NCI-H2107 treated with DMSO at 0.1 percent for 48 hours (cell line): ENCODE results near the gene NOTUM.

ENCODE experiments used
- DNase-seq: peaks from one replicate; lab custom pipeline; 2025; ENCODE audit not compliant: unreplicated experiment; lab: John Stamatoyannopoulos, UW

NOTUM gene

DNA sequence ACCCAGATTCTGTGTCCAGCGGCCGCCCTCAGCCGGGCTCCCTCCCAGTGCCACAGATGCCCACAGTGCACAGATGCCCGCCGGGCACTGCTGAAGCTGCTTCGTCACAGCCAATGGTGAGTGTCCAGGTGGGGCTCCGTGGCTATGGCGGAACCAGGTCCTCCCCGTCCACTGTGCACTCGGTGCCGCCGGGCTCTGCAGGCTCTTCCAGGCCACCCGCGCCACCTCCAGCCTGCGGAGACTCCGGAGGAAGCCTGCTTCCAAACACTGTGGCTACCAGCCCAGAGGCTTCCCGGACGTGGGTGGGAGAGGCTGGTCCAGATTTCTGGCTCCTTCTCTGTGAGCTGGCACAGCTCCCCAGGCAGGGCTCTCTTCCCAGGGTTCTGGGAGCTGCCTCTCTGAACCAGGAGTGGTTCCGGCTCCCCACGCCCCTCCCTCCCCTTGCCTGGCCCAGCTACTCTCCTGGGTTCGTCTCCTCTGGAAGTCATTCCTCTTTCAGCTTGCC is 21.1 kb downstream of the NOTUM start:
- no peak for DNase-seq

- DNase-seq: no peak
Measured at GRCh38 chr17:81939218-81939617, 21.8 kb downstream of the NOTUM start.

DNA sequence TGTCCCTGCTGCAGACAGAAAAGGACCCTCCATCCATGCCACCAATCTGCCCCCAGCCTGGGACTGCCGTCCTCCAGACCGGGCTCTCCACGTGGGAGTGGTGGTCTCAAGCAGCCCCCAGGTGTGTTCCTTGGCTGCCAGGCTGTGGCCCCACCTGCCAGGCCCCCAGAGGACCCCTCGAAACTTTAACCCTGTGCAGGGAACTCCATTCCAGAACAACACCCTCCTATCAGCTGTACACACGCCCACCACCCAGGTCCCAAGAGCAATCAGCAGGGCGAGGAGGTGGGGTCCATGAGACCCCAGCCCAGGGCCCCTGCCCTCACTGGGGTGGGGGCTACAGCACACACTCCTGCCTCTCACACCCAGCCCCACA is 25.3 kb downstream of the NOTUM start:
- no peak for DNase-seq

DNA sequence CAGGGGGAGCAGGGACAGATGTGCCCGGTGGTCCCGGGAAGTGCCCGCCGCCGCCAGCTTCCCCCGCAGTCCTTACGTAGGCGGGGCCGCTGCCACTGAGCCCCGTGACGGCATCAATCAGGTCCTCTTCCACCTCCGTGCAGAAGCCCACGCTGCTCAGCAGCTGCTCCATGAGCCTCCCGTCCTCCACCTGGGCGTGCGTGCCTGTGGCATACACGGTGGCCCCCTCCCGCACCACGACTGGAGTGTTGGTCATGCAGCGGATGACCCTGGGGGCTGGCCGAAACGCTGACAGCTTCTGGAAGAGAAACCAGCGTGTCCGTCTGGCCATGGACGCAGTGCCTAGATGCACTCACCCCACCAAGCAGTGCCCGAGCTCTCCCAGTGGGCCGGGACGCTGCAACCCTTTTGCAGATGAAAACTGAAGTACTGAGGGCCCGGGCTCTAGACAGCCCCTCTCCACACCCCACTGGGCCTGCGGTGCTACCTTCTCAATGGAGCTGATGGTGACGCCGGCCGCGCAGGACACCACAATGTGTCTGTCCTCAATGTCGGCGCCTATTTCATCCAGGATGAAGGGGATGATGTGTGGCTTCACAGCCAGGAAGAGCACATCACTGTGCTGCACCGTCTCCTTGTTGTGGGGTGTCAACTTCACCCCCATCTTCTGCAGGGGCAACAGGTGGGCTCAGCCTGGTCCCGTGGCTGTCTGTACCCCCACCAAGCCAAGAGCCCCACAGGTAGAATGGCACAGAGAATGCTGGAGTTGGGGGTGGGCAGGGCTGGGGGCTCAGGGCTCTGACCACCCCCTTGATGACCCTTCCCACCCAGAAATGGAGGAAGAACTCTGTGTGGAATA is 25.9 kb downstream of the NOTUM start:
- no peak for DNase-seq

GRCh38 chr17:81934098-81934757 is 26.8 kb downstream of the NOTUM start:
- no peak for DNase-seq

DNA sequence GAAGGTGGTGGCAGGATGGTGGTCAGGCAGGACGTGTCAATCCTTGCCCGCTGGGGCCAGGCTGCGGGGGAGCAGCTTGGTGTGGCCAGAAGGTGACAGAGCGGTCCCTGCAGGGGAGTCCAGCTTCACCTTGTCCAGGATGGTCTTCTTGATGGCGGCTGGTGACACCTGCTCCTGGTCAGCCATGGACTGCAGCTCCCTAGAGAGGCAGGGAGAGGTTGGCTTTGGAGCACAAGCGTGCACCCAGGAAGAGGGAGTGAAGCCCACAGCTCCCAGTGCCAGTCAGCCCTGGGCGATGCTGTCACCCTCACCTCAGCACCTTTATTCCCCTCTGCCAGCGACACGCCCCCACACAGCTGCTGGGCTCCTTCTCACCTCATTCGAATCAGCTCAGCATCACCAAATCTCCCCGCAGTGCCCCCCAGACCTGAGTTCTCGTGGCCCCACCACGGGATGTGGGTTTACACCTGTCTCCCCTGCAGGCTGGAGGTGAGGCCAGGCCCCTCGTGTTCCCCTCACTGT is 27.7 kb downstream of the NOTUM start:
- no peak for DNase-seq

DNA sequence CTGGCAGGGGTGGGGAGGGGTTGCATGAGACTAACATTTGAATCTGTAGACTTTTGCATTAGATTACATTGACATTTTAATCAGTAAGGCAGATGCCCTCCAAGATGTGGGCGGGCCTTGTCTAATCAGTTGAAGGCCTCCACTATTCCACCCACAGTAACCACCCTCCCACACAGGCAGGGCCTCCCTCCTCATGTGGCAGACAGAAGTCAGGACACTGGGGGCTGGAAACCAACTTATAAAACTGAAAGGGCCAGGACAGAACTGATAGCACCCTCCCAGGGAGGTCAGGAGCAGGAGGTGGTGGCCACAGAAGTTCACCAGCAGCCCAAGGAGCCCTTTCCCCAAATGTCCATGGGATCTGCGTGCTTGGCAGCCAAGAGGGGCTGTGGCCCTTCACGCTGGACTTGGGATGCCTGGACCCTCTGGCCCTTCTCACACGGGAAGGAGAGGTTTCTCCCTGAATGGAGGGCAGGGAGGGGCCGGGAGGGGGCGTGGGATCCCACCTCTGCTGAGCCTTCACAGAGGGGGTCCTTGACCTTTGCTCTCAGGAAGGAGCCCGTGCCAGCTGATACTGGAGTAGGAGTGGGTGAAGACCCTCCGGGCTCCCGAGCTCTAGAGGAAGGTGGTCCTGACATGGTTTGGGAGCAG is 28.5 kb downstream of the NOTUM start:
- DNase-seq: no peak

GRCh38 chr17:81931557-81932332 is 29.2 kb downstream of the NOTUM start:
- DNase-seq: no peak

- DNase-seq: no peak
Measured at GRCh38 chr17:81931189-81931556, 29.8 kb downstream of the NOTUM start.

GRCh38 chr17:81930142-81931125 is 30.6 kb downstream of the NOTUM start:
- DNase-seq: no peak

DNA sequence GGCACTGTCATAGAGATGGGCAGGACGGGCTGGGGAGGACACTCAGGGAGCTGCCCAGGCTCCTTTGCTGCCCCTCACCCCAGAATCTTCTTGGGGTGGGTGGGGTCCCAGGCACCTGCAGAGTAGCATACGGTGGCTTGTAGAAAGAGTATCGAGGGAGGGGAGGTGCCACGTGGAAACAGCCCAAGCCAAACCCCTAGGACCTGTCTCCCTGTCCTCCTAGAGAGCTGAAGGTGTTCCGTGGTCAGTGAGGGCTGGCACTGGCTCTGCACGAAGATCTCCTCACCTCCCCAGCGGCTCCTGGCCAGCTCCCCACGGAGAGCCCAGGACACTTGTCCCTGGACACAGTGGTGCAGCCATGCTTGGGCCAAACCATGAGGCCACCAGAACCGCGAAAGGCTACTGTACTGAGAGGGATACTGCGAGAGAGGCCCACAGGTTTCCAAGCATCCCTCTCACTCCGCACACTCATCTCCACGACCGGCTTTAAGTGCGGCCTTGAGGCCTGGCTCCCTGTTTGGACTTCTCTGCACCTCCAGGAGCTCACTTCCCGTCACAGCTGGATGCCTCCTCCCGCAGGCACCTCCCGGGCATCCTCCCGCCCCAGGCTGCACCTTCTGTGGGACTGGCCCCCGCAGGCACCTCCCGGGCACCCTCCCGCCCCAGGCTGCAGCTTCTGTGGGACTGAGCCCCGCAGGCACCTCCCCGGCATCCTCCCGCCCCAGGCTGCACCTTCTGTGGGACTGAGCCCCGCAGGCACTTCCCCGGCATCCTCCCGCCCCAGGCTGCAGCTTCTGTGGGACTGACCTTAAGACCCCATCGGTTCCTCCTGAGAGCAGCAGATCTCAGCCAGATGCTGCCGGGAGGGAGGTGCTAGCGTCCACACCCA is 31.5 kb downstream of the NOTUM start:
- DNase-seq: no peak

DNA sequence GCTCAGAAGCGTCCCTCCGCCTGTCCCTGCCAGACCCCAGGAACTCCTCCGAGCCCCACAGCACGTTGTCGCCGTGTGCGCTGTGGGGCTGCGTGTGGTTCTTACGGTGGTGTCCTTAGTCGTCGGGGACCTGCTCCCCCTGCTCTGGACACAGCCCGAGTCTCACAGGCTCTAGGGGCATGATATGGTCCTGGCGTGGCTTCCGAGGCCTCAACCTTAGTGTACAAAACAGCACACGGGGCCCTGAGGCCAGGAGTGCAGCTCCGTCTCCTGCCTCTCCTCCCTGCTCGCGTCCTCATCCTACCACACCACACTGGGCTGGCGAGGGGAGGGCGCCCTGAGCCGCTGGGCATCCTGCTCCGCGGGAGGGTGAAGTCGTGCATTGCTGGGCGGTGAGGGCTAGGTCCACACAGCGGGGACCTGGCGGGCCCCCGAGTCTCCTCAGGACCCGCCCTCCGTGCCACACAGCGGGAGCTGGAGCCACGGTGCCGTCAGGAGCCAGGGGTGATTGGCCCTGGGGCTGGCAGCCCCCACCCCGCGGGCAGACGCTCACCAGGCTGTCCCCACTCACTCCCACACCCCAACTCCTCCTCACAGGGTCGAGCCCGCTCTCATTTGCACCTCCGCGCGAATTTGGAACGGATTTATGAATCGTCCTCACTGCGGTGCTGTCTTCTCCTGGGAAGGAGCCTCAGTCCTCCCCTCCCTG is 32.3 kb downstream of the NOTUM start:
- DNase-seq: no peak

DNA sequence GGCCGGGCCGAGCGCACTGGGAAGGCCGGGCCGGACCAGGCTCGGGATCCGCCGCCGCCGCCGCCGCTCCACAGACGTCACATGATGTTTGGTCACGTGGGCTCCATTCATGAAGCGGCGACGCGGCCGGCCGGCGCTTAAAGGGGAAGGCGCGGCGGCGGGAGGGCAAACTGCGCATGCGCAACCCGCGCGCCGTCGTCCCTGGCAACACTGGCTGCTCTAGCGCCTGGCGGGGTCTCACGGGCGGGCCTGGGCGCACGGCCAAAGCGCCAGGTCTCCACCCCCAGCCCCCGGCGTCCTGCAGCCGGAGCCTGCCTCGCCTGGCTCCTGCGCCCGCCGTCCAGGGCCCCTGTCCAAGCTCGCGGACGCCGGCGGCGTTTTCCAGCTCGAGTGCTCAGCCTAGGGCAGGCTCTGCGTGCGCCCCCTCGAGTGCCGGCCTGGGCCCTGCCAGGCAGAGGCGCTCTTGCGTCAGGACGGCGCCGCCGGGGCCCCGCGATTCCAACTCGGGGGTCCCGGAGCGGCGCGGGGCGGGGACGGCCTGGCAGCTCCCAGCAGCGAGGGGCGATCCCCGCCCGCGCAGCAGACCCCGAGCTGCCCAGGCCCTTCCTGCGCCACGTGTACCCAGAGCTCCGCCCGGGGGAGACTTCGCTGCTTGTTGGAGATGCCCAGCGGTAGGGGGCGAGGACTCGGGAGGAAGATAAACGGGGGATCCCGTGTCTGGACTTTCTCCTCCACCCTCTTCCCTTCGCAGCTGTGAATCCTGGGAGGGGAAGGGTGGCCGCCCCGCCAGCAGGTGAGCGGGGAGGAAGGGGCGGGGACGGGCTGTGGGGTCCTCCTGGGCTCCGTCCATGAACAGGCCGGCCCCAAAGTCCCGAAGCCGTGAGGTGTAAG is 33.1 kb downstream of the NOTUM start, which contains the start of gene MAFG:
MAFG (minus strand) TSS at position 83 of the 891 bp plus-strand sequence. CDS start 4,550 bp downstream, outside the sequence.
- peak; percentile 57 for DNase-seq

DNA sequence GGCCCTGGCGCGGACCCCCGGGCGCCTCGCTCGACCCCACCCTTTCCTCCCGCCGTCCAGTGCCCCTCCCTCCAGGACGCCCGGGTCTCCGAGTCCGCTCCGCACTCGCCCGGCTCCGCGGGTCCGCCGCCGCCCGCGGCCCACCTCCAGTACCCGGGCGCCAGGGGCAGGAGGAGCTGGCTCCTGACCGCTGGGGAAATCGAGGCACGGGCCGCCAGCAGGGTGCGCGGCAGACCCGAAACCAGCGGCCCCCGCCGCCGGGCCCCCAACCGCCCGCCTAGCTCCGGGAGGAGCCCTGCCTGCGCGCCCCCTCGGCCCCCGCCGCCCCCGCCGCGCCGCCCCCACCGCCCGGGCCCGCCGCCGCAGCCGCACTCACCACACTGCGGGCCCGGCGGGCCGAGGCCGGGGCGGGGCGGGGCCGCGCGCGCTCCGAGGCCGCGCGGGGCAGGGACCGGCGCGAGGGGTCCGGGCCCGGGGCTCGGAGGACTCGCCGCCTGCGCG is 33.8 kb downstream of the NOTUM start:
- no peak for DNase-seq

GRCh38 chr17:81926451-81927151 is 34.4 kb downstream of the NOTUM start:
- no peak for DNase-seq

- DNase-seq: no peak
Measured at GRCh38 chr17:81925860-81926450, 35.0 kb downstream of the NOTUM start.
